HG03103 (cell line): ENCODE measurements around the gene SIGLEC1.

Experiments used
- ATAC-seq: cut with Tn5 transposase; IDR thresholded peaks from one replicate; pipeline ENCODE4 v1.9.1; 2021; ENCODE audit warnings: low read depth; ENCODE audit not compliant: unreplicated experiment

Gene SIGLEC1

GRCh38 chr20:3681352-3681930, 31.0 kb downstream of the SIGLEC1 start:
- no peak for ATAC-seq

GRCh38 chr20:3680701-3681351, 31.6 kb downstream of the SIGLEC1 start:
- no peak for ATAC-seq

GRCh38 chr20:3679749-3680700, 32.4 kb downstream of the SIGLEC1 start:
- ATAC-seq: no peak

- ATAC-seq: no peak
Measured at GRCh38 chr20:3678856-3679720, 33.3 kb downstream of the SIGLEC1 start.

GRCh38 chr20:3678198-3678597, 34.2 kb downstream of the SIGLEC1 start:
- ATAC-seq: no peak

- no peak for ATAC-seq
Measured at GRCh38 chr20:3677733-3678132, 34.7 kb downstream of the SIGLEC1 start.

- no peak for ATAC-seq
Measured at GRCh38 chr20:3674995-3675900, 37.2 kb downstream of the SIGLEC1 start.

- ATAC-seq: no peak
Measured at GRCh38 chr20:3674447-3674846, 38.0 kb downstream of the SIGLEC1 start.

GRCh38 chr20:3673221-3674070, 39.0 kb downstream of the SIGLEC1 start:
- no peak for ATAC-seq

- ATAC-seq: no peak
Measured at GRCh38 chr20:3672547-3673171, 39.7 kb downstream of the SIGLEC1 start.

- ATAC-seq: no peak
Measured at GRCh38 chr20:3671986-3672546, 40.3 kb downstream of the SIGLEC1 start.

GRCh38 chr20:3670945-3671344, 41.5 kb downstream of the SIGLEC1 start:
- no peak for ATAC-seq

- no peak for ATAC-seq
Measured at GRCh38 chr20:3670511-3670910, 41.9 kb downstream of the SIGLEC1 start.

GRCh38 chr20:3669710-3670367, 42.6 kb downstream of the SIGLEC1 start:
- ATAC-seq: no peak

GRCh38 chr20:3667434-3668037, 44.9 kb downstream of the SIGLEC1 start:
- ATAC-seq: no peak

- no peak for ATAC-seq
Measured at GRCh38 chr20:3663858-3664257, 48.5 kb downstream of the SIGLEC1 start.
